GM21447 (cell line): ENCODE results near the gene CMSS1.

Source experiments
- ATAC-seq: cut with Tn5 transposase; IDR thresholded peaks from one replicate; pipeline ENCODE4 v1.9.1; 2021; ENCODE audit not compliant: unreplicated experiment

CMSS1 gene

DNA sequence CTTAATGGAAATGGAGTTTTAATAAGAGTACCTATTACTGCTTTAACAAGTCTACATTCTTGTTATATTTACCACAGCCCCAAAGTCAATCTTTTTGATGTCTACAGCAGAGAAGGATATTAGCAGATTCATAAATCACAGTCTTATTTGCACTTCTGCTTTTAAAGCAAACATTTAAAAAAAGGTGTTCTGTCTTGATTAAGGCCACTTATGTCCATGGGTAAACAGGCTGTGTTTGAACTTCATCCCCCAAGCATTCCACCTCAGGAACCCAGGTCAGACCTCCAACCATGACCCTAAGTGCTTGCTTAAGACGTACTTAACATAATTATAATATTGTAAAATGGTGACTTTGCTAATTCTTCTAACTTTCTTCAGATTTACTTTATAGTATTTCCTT lies 113.4 kb downstream of the CMSS1 start:
- no peak for ATAC-seq

DNA sequence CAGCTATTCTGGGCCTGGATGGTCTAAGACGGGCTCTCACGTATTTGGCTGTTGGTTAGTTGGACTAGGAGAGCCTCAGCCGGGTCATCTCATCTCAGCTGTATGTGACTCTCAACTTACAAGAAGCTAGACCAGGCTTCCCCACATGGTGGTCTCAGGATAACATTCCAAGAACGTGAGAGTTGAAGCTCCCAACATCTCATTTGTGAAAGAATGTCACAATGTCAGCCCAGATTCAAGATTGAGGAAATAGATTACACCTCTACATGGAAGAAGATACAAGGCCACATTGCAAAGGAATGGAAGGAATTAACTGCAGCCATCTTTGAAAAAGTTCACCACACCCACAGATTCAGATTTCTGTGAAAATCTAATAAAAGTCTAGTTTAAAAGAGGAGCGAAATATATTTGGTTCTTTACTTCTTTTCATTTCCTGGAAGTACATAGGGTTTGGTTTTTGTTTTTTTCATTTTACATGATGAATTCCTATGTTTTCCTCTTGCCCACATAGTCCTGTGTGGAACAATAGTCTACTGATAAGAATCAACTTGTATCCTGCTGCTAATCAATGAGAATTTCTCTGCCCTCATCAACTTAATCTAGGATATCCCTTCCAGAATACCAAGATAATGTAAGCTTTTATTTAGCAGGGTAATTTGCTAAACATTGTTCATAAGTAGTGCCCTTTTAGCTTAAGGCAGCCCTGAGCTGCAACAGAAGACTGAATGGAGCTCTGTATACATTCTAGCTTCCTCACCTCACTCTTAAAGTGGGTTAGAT lies 116.5 kb downstream of the CMSS1 start:
- no peak for ATAC-seq

GRCh38 chr3:99934975-99935797 lies 117.5 kb downstream of the CMSS1 start:
- no peak for ATAC-seq

DNA sequence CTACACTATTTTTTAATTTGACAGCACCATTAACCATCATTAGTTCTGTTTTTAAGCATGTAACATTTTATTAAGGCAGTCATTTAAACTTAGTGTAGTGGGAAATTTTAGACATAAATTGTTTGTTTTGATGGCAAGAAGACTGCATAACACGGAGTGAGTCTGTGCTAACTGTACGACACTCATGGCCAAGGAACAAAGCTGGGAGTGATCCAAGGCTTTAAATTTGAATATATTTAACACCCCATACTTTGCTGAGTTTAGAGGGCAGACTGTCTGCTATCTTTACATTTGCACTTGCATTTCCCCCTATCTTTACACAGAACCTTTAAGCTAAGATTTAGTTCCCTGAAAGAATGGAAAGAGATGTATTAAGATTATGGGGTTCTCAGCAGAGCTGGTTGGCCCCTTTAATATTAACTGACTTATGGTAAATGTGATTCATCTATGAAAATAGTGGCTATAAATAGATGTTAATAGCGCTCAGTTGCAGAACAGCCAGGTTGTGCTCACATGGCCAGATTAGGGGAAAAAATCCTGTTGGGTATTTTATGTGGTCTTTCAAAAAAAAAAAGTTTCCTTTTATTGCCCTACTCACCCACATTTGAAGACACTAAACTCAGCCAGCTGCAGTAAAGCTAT lies 120.7 kb downstream of the CMSS1 start:
- ATAC-seq: no peak

DNA sequence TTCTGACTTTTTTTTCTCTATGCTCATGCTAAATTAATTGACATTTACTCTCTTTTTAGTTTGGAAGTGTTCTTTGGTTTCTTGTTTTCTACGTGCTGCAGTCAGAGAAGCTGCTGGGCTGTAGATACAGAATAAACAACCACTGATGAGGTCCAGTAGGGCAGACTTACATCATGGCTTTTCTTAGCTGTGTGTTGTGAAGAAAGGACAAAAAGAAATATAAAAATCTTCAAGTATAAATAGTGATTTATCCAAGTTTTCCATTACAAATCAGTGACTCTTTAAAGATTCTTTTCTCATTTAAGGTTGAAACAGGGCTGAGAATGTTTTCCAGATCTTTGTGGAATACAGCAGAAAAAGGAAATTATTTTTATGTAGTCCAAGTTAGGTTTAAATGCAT lies 122.2 kb downstream of the CMSS1 start:
- no peak for ATAC-seq

GRCh38 chr3:99940350-99940749 lies 122.7 kb downstream of the CMSS1 start:
- ATAC-seq: no peak

DNA sequence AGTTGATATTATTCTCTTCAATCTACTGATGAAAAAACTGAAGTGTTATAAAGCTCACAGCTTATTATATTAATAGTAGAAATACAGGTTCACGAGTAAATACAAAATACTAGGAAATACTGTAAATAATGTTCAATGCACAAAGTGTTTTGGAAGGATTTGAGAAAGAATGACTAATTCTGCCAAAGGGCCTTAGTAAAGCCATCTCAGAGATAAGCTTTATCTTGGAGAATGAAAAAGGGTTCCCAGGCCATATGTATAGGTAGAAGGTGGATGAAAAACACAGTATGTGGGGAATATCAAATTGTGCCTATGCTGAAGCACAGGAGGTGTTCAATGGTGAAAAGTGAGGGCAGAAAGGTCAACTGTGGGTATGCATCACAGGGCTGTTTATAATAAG lies 123.5 kb downstream of the CMSS1 start:
- no peak for ATAC-seq

DNA sequence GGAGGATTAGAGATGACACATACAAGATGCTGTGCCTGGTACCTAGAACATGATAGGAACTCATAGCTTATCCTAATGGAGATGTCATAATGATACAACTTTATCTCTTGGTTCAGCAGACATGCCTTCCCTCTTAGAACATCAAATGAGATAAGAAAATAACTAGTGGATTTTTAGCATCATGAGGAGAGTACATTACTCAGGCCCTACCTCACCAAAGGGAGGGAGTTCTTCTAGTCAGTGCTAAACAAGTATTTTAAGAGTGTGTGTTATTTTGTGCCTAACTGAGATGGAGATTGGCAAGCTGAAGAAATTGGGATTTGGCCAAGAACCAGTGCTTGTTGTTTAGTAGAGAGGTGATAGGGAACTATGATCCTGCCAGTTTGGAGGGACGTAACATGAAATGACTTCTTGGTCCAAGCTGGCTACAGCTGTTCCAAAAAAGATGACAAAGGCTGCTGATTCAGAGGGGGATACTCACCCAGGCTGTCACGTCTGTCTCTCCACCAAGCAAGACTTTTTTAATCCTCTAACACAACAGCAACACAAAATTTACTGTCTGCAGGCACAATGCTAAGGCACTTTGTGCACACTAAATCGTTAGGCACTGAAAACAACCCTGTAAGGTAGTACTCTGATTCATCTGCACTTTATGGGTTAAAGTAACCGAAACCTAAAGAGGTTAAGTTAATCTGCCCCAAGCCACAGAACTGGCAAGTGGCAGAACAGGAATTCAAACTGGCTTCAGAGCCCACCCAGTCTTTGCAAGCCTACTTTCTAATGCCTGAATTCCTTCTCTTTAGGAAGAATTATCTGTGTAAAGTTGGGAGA lies 126.5 kb downstream of the CMSS1 start:
- ATAC-seq: no peak

DNA sequence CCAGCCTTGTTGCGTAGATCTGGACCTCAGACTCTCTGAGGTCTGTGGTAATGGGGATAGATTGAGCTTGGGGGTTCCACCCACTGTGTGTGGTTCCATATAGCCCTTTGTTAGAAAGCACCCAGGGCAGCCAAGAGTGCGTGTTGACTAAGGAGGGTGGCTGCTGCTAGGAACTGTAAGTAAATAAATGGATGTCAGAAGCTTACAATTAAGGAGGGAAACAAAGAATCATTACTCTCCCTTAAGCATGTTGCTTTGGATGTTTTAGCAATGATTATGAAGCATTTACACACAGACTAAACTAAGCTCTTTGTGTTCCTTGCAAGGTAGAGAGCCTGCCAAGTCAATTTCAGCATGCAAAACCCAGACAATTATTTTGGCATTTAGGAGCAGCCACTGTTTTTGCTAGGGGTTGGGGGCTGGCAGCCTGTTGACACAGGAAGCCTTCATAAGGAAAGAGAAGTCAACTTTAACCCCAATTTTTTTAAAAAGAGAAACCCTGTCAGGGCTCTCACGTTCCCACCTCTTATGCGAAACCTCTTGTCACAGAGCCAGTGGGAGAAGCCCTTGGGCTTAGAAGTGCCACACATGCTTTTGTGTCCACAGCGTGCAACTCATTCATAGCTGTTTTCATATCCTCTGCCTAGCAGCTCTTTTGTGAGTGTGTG lies 127.8 kb downstream of the CMSS1 start:
- ATAC-seq: no peak

- no peak for ATAC-seq
Observed at GRCh38 chr3:99947356-99947755, 129.7 kb downstream of the CMSS1 start.

- no peak for ATAC-seq
Observed at GRCh38 chr3:99948467-99949089, 130.9 kb downstream of the CMSS1 start.

DNA sequence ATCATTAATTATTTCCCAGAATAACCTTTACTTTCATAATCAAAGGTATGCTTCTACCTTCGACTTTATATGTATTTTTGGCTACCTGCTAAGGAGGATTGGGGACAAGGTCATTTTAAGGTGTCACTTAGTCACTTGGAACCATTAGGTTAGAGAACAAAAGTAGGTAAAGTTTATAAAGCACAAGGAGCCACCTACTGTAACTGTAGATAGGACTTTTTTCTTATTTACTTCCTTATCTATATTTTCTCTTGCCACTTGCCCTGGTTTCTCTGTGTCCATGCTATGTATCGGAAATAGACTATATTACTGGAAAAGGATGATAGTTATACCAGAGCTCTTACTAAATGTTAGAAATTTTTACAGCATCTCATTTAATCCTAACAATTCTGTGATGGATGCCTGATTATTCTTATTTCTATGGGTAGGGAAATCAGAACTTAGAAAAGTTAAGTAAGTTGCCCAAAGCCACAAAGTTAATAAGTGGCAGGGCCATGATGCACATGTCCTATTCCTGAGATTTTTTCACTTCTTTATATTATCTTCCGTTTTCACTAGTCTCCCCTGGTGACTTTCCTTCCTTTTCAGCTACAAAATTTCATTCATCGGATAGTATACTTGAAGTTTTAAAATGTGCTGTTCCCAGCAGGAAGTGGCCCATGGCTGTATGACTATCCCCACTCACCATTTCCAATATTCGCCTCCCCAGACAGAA lies 132.5 kb downstream of the CMSS1 start:
- ATAC-seq: no peak

GRCh38 chr3:99950921-99951320 lies 133.3 kb downstream of the CMSS1 start:
- no peak for ATAC-seq

GRCh38 chr3:99951701-99952100 lies 134.0 kb downstream of the CMSS1 start:
- no peak for ATAC-seq

- no peak for ATAC-seq
Observed at GRCh38 chr3:99952306-99952705, 134.6 kb downstream of the CMSS1 start.

- ATAC-seq: no peak
Observed at GRCh38 chr3:99953596-99953995, 135.9 kb downstream of the CMSS1 start.

DNA sequence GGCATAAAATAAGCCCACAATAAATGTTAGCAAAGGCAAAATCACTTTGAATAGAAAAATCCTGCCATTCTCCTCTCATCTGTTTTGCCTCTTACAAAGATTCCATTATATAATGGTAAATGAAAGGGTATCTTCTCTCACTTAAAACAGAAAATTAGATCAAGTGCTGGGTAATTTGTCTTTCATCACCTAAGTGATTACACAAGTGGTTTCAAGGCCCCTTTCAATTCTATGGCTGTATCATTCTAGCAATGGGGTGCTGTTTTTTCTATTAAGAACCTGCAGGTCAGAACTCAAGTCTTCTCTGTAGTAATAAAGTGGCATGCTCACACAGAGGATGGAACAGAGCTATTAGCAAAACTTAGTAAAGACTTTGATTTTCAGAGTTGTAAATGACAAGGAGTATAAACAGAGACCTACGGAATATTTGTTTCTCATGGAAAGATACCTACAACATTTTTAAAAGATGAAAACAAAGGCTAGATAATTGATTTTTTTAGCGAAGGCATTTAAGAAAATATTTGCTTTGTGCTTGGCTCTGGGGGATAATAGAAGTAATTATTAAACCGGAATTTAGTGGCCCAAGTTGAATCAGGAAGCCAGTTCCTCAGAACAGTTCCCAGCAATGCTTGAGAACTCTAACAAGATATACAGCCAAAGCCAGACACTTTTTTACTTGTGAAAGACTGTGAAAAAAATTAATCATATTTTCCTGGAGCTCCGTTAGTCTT lies 137.4 kb downstream of the CMSS1 start:
- no peak for ATAC-seq

DNA sequence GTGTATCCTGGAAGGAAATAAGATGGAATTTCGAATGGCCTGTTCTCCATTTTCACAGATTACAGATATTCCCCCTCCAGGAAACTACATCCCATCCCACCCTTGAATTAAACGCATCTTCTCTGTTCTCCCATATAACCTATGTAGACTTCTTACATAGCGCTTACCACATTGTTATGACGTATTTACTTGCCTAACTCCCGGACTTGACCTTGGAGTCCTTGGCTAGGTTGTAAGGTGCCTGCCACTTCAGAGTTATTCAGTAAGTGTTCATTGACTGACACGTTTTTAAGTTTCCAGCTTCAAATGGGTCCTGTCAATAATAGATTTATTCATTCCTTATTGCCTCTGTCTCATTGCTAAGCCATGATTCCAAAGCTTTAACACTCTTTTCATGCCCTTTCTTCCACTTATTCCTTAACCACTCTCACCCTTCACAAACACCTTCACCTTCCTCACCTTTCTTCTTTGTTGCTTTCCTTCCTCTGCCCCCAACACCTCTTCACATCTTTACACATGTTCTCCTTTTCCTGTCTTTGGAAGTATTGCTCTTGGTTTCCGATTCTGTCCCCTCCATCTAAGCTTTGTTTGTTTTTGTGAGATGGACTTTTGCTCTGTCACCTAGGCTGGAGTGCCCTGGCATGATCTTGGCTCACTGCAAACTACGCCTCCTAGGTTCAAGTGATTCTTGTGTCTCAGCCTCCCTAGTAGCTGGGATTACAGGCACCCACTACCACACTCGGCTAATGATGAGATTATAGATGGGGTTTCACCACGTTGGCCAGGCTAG lies 138.3 kb downstream of the CMSS1 start:
- ATAC-seq: no peak
